GM12878 (cell line): ENCODE results near the gene PIGU. TPM values are rescaled to one million over a fixed set of nuclear protein-coding genes. Genes with fewer than 3 reads are reported as not detected.

ENCODE experiments used
- CBX5 ChIP-seq: sonication (generic); IDR thresholded peaks from 2 replicates; pipeline ENCODE4 v1.6.1; 2016; ENCODE audit warnings: low read depth, moderate library complexity, mild to moderate bottlenecking, inconsistent platforms
- CEBPB ChIP-seq, 2 experiments: fragments of 150-350 bp in 1 of 2; IDR thresholded peaks; 2 replicates each; pipeline ENCODE4 v1.6.1; 2012 to 2014; ENCODE audit warnings: low read depth in 2 of 2, low read length in 2 of 2, borderline replicate concordance in 1 of 2, inconsistent platforms in 1 of 2
- CREB1 ChIP-seq: IDR thresholded peaks from 2 replicates; pipeline ENCODE4 v1.6.1; 2012; ENCODE audit warnings: low read depth, mild to moderate bottlenecking, inconsistent platforms
- FOXK2 ChIP-seq: fragments of 450-650 bp; IDR thresholded peaks from 2 replicates; pipeline ENCODE4 v1.6.1; 2017; ENCODE audit warnings: mild to moderate bottlenecking, moderate library complexity
- GABPA ChIP-seq: IDR thresholded peaks from 2 replicates; pipeline ENCODE4 v1.6.1; 2014; ENCODE audit warnings: antibody characterized with exemption, low read depth, mild to moderate bottlenecking, inconsistent platforms
- HDGF ChIP-seq: fragments of 450-650 bp; IDR thresholded peaks from 2 replicates; pipeline ENCODE4 v1.6.1; 2016; ENCODE audit warnings: antibody characterized with exemption
- KAT2A ChIP-seq: conservative IDR thresholded peaks from 2 replicates; pipeline ENCODE4 v1.6.1; 2011; ENCODE audit warnings: low read depth, low read length; ENCODE audit not compliant: control insufficient read depth
- MEF2A ChIP-seq: IDR thresholded peaks from 2 replicates; pipeline ENCODE4 v1.6.1; 2011; ENCODE audit warnings: low read depth, mild to moderate bottlenecking, low read length, moderate library complexity; ENCODE audit not compliant: insufficient read depth
- MTA3 ChIP-seq: IDR thresholded peaks from 2 replicates; pipeline ENCODE4 v1.6.1; 2012; ENCODE audit warnings: low read length, inconsistent platforms, borderline replicate concordance
- NFYA ChIP-seq: IDR thresholded peaks from 2 replicates; pipeline ENCODE4 v1.6.1; 2011; ENCODE audit warnings: low read depth, mild to moderate bottlenecking, low read length, improper control_type of control experiment, borderline replicate concordance
- NKRF ChIP-seq: fragments of 450-650 bp; conservative IDR thresholded peaks from 2 replicates; pipeline ENCODE4 v1.6.1; 2017; ENCODE audit warnings: mild to moderate bottlenecking, moderate library complexity
- RCOR1 ChIP-seq: conservative IDR thresholded peaks from 2 replicates; pipeline ENCODE4 v1.6.1; 2012; ENCODE audit warnings: low read depth, low read length, improper control_type of control experiment
- RUNX3 ChIP-seq: IDR thresholded peaks from 2 replicates; pipeline ENCODE4 v1.6.1; 2012; ENCODE audit warnings: low read length, inconsistent platforms
- SKIL ChIP-seq: fragments of 450-650 bp; IDR thresholded peaks from 2 replicates; pipeline ENCODE4 v1.6.1; 2017; ENCODE audit warnings: mild to moderate bottlenecking, low read depth, inconsistent platforms; ENCODE audit not compliant: poor library complexity, severe bottlenecking
- ZBTB33 ChIP-seq: fragments of 450-650 bp; IDR thresholded peaks from 2 replicates; pipeline ENCODE4 v1.6.1; 2017; ENCODE audit warnings: mild to moderate bottlenecking
- ZNF274 ChIP-seq: IDR thresholded peaks from one replicate; pipeline ENCODE4 v1.8.0; 2011; ENCODE audit not compliant: insufficient read length, insufficient read depth
- polyA plus RNA-seq, 11 experiments: library from polyadenylated mRNA; depleted of rRNA in 4 of 11; unstranded in 6 of 11; stranded (reverse) in 5 of 11; fragments of >200 nt; fragmentation: Nextera tagmentation in 4 of 11; fragmentation: Illumina TruSeq in 1 of 11; extraction: Ambion mirVana in 4 of 11; extraction: Trizol in 1 of 11; gene quantifications; 1 replicate in 1 of 11; 2 replicates in 10 of 11; pipeline versions ENCODE4 v1.2.1 to v1.2.3, GENCODE V29; 2011 to 2016; ENCODE audit warnings: inconsistent platforms in 2 of 11, missing spikeins in 2 of 11, low read depth in 1 of 11
- total RNA-seq, 4 experiments: library from RNA; depleted of rRNA in 3 of 4; stranded (reverse); fragments of >200 nt in 3 of 4; fragmentation: Illumina TruSeq in 1 of 4; extraction: Trizol in 1 of 4; gene quantifications; 2 replicates each; pipeline versions ENCODE4 v1.2.1 to v1.2.3, GENCODE V29; 2013 to 2021
- TF ChIP-seq, protein P1 (sequence below): IDR thresholded peaks from 2 replicates; pipeline ENCODE4 v1.6.1; 2012; ENCODE audit warnings: low read depth, low read length, improper control_type of control experiment
- TF ChIP-seq, protein P2 (sequence below): IDR thresholded peaks from 2 replicates; pipeline ENCODE4 v1.6.1; 2011; ENCODE audit warnings: borderline replicate concordance, low read depth, mild to moderate bottlenecking, moderate library complexity, low read length; ENCODE audit not compliant: insufficient read depth, poor library complexity, severe bottlenecking
- TF ChIP-seq, protein P3 (sequence below): IDR thresholded peaks from 2 replicates; pipeline ENCODE4 v1.6.1; 2011; ENCODE audit warnings: mild to moderate bottlenecking, low read depth, low read length, moderate library complexity; ENCODE audit not compliant: insufficient replicate concordance

PIGU gene
- total and polyA plus RNA-seq, 10 of the 15 experiments (the other 5 are each of a cell fraction or from before 2014, with no cell fraction given) = 4.1 to 88.2 (median 25.0) TPM

- TF ChIP-seq ZBTB33 (no peak), NFYA (no peak), RUNX3 (no peak), SKIL (no peak), FOXK2 (no peak), HDGF (no peak), ZNF274 (no peak), CBX5 (no peak), KAT2A (no peak), CEBPB (IDR thresholded peaks at IDR 0.05; ENCODE audit: borderline replicate concordance in 1 of 2, low read depth in 2 of 2, low read length in 2 of 2) (no peak), CREB1 (peak; percentile 97), GABPA (no peak), RCOR1 (no peak), NKRF (no peak), MTA3 (no peak), MEF2A (no peak)
- TF ChIP-seq, protein P1, sequence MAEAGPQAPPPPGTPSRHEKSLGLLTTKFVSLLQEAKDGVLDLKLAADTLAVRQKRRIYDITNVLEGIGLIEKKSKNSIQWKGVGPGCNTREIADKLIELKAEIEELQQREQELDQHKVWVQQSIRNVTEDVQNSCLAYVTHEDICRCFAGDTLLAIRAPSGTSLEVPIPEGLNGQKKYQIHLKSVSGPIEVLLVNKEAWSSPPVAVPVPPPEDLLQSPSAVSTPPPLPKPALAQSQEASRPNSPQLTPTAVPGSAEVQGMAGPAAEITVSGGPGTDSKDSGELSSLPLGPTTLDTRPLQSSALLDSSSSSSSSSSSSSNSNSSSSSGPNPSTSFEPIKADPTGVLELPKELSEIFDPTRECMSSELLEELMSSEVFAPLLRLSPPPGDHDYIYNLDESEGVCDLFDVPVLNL = no peak
- TF ChIP-seq, protein P2, sequence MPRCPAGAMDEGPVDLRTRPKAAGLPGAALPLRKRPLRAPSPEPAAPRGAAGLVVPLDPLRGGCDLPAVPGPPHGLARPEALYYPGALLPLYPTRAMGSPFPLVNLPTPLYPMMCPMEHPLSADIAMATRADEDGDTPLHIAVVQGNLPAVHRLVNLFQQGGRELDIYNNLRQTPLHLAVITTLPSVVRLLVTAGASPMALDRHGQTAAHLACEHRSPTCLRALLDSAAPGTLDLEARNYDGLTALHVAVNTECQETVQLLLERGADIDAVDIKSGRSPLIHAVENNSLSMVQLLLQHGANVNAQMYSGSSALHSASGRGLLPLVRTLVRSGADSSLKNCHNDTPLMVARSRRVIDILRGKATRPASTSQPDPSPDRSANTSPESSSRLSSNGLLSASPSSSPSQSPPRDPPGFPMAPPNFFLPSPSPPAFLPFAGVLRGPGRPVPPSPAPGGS = peak; percentile 14
- TF ChIP-seq, protein P3, sequence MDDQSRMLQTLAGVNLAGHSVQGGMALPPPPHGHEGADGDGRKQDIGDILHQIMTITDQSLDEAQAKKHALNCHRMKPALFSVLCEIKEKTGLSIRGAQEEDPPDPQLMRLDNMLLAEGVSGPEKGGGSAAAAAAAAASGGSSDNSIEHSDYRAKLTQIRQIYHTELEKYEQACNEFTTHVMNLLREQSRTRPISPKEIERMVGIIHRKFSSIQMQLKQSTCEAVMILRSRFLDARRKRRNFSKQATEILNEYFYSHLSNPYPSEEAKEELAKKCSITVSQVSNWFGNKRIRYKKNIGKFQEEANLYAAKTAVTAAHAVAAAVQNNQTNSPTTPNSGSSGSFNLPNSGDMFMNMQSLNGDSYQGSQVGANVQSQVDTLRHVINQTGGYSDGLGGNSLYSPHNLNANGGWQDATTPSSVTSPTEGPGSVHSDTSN = no peak
Measured at GRCh38 chr20:34558320-34559218, 118.3 kb downstream of the PIGU start, which contains the start of gene MAP1LC3A (continued).
